ENCODE results near the gene SLC25A21. TPM values are rescaled to one million over a fixed set of nuclear protein-coding genes. Genes with fewer than 3 reads are reported as not detected.

SLC25A21 gene
- total and polyA plus RNA-seq, 2 experiments from 2014 or later: 10.6 to 12.1 TPM

- H3K27me3 Mint-ChIP-seq (ENCODE audit: insufficient read depth, low read depth, poor library complexity): peaks cover 2% of the 10 kb centered on the region
- no peaks in the 10 kb centered on the region for H3K36me3 ChIP-seq (ENCODE audit: insufficient read depth)
- no peak overlapping the region for H3K4me3 Mint-ChIP-seq
- H2AFZ ChIP-seq: no peak overlapping the region
- peaks cover 2% of the 10 kb centered on the region; the same call in 1 of the 2 replicates for H3K9me2 ChIP-seq (ENCODE audit: insufficient read depth)
- ATAC-seq (no peak), DNase-seq (ENCODE audit: low spot score) (no peak)
- peaks cover 15% of the 10 kb centered on the region; the same call in 2 of the 3 replicates for H3K36me3 Mint-ChIP-seq (ENCODE audit: low read depth)
- no peak overlapping the region for H3K4me2 ChIP-seq
- no peak for TF ChIP-seq CREB1 (CRISPR knock-in tag; IDR thresholded peaks at IDR 0.05; ENCODE audit: low read depth)
- H4K20me1 ChIP-seq (replicated peaks; ENCODE audit: insufficient read depth): no peaks in the 10 kb centered on the region
- no peak overlapping the region for H3K27ac ChIP-seq (ENCODE audit: low read depth)
- no peak overlapping the region for H3K27ac Mint-ChIP-seq
- peaks cover 16% of the 10 kb centered on the region; the same call in 2 of the 3 replicates for H3K9me3 Mint-ChIP-seq
- no peak overlapping the region for H3K4me3 ChIP-seq
- H3K4me1 Mint-ChIP-seq: no peaks in the 10 kb centered on the region; the same call in 2 of the 3 replicates
- H3K79me2 ChIP-seq (replicated peaks; ENCODE audit: insufficient read depth): no peaks in the 10 kb centered on the region
- no peaks in the 10 kb centered on the region for H3K4me1 ChIP-seq (ENCODE audit: insufficient read depth)
- H3F3A ChIP-seq (replicated peaks; ENCODE audit: low read depth): no peaks in the 10 kb centered on the region
- H3K27me3 ChIP-seq (ENCODE audit: insufficient read depth): no peaks in the 10 kb centered on the region
Measured at GRCh38 chr14:36785511-36785910, 386.9 kb downstream of the SLC25A21 start.

- Mint-ChIP-seq H3K4me3 (no peak overlapping the region), H3K36me3 (ENCODE audit: low read depth) (peaks cover 15% of the 10 kb centered on the region; the same call in 2 of the 3 replicates), H3K4me1 (no peaks in the 10 kb centered on the region; the same call in 2 of the 3 replicates), H3K9me3 (peaks cover 16% of the 10 kb centered on the region; the same call in 2 of the 3 replicates), H3K27ac (no peak overlapping the region), H3K27me3 (ENCODE audit: insufficient read depth, low read depth, poor library complexity) (peaks cover 2% of the 10 kb centered on the region)
- no peak for DNase-seq (ENCODE audit: low spot score)
- H3K4me2 ChIP-seq: no peak overlapping the region
- no peaks in the 10 kb centered on the region for H3F3A ChIP-seq (replicated peaks; ENCODE audit: low read depth)
- ATAC-seq: no peak
- H4K20me1 ChIP-seq (replicated peaks; ENCODE audit: insufficient read depth): no peaks in the 10 kb centered on the region
- no peak overlapping the region for H3K27ac ChIP-seq (ENCODE audit: low read depth)
- H3K79me2 ChIP-seq (replicated peaks; ENCODE audit: insufficient read depth): no peaks in the 10 kb centered on the region
- H3K36me3 ChIP-seq (ENCODE audit: insufficient read depth): no peaks in the 10 kb centered on the region
- H3K9me2 ChIP-seq (ENCODE audit: insufficient read depth): peaks cover 2% of the 10 kb centered on the region; the same call in 1 of the 2 replicates
- no peaks in the 10 kb centered on the region for H3K27me3 ChIP-seq (ENCODE audit: insufficient read depth)
- H3K4me3 ChIP-seq: no peak overlapping the region
- TF ChIP-seq ZNF331 (CRISPR knock-in tag; IDR thresholded peaks at IDR 0.05; ENCODE audit: low read depth) (no peak), REST (IDR thresholded peaks at IDR 0.05; ENCODE audit: unreplicated experiment) (no peak), POLR2AphosphoS5 (IDR thresholded peaks at IDR 0.05; ENCODE audit: low read depth) (no peak), ETS1 (IDR thresholded peaks at IDR 0.05) (no peak)
- H2AFZ ChIP-seq: no peak overlapping the region
- H3K4me1 ChIP-seq (ENCODE audit: insufficient read depth): no peaks in the 10 kb centered on the region
Measured at GRCh38 chr14:36784541-36784940, 387.9 kb downstream of the SLC25A21 start.

- Histone ChIP-seq H4K20me1 (replicated peaks; ENCODE audit: insufficient read depth) (no peaks in the 10 kb centered on the region), H3K4me1 (ENCODE audit: insufficient read depth) (no peaks in the 10 kb centered on the region), H3K27ac (ENCODE audit: low read depth) (no peak overlapping the region), H3K27me3 (ENCODE audit: insufficient read depth) (no peaks in the 10 kb centered on the region), H3K4me3 (no peak overlapping the region), H3K9me2 (ENCODE audit: insufficient read depth) (peaks cover 9% of the 10 kb centered on the region; the same call in 1 of the 2 replicates), H3F3A (replicated peaks; ENCODE audit: low read depth) (no peaks in the 10 kb centered on the region), H3K36me3 (ENCODE audit: insufficient read depth) (no peaks in the 10 kb centered on the region), H3K79me2 (replicated peaks; ENCODE audit: insufficient read depth) (no peaks in the 10 kb centered on the region), H2AFZ (no peak overlapping the region), H3K4me2 (no peak overlapping the region)
- Mint-ChIP-seq H3K36me3 (ENCODE audit: low read depth) (peaks cover 15% of the 10 kb centered on the region; the same call in 2 of the 3 replicates), H3K27me3 (ENCODE audit: insufficient read depth, low read depth, poor library complexity) (peaks cover 2% of the 10 kb centered on the region), H3K27ac (no peak overlapping the region), H3K4me1 (no peaks in the 10 kb centered on the region), H3K4me3 (no peak overlapping the region), H3K9me3 (peaks cover 16% of the 10 kb centered on the region; the same call in 2 of the 3 replicates)
- no peak for DNase-seq (ENCODE audit: low spot score)
- no peak for ATAC-seq
- TF ChIP-seq ZNF331 (CRISPR knock-in tag; IDR thresholded peaks at IDR 0.05; ENCODE audit: low read depth): no peak
- TF ChIP-seq EZH2phosphoT487 (IDR thresholded peaks at IDR 0.05; ENCODE audit: unreplicated experiment): no peak
- no peak for TF ChIP-seq NANOG (IDR thresholded peaks at IDR 0.05; ENCODE audit: borderline replicate concordance)
- TF ChIP-seq EZH2 (IDR thresholded peaks at IDR 0.05; ENCODE audit: low read depth, unreplicated experiment): no peak
- no peak for TF ChIP-seq STAT1 (IDR thresholded peaks at IDR 0.05; ENCODE audit: unreplicated experiment)
- no peak for TF ChIP-seq POLR2AphosphoS5 (IDR thresholded peaks at IDR 0.05; ENCODE audit: low read depth)
Measured at GRCh38 chr14:36781897-36782296, 390.5 kb downstream of the SLC25A21 start.

All from GM23338 (cell line).